ENCODE data around the gene FSTL5.

FSTL5 gene

DNA sequence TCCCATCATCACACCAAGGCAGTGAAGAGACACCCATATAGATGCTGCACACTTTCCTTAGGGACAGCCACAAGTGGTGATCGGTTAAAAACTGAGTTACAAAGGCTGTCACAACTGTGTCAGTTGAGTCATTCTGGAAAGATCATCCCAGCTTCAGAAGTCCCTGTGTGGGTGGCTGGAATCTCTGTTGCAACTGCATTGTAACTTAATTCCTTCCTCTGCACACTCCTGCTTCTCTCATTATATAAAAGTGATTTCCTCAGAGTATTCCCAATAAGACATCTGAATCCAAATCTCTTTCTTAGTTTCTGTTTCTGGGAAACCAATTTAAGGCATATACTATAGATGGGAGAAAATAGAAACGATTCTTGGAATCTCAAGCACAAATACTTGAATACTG, 88.1 kb downstream of the FSTL5 start:
- H3K27ac ChIP-seq (ENCODE audit: low read length, poor library complexity, severe bottlenecking) = no peak overlapping the region
- no peak overlapping the region for H2AK5ac ChIP-seq (ENCODE audit: low read length, severe bottlenecking)
- H2BK5ac ChIP-seq (ENCODE audit: low read depth, low read length, poor library complexity, severe bottlenecking) = no peak overlapping the region
- no peak overlapping the region for H3K9ac ChIP-seq (ENCODE audit: low read length)
- DNase-seq = peak; percentile 9
- no peak overlapping the region for H2BK15ac ChIP-seq (ENCODE audit: low read depth, poor library complexity, severe bottlenecking)
- no peak overlapping the region for H4K91ac ChIP-seq (ENCODE audit: low read length)
- no peak overlapping the region for H3K4me3 ChIP-seq (ENCODE audit: insufficient read depth in 1 of 2, low read depth in 1 of 2, low read length in 2 of 2)
- H3K4me2 ChIP-seq (ENCODE audit: low read length, poor library complexity, severe bottlenecking) = no peak overlapping the region
- no peaks in the 10 kb centered on the region for H3K27me3 ChIP-seq (ENCODE audit: control insufficient read depth in 1 of 2, insufficient read depth in 1 of 2, low read length in 2 of 2)
- no peak overlapping the region for H2BK12ac ChIP-seq (ENCODE audit: low read length in 2 of 2)
- H3K4me1 ChIP-seq (ENCODE audit: control insufficient read depth, insufficient read depth, low read depth, low read length) = no peaks in the 10 kb centered on the region
- H3K4ac ChIP-seq (ENCODE audit: low read depth in 1 of 2, low read length in 2 of 2) = no peak overlapping the region
- H3K18ac ChIP-seq (ENCODE audit: low read depth in 1 of 2, low read length in 2 of 2) = no peak overlapping the region
- H2BK120ac ChIP-seq (ENCODE audit: low read depth, low read length) = no peak overlapping the region
- no peak overlapping the region for H3K23ac ChIP-seq (ENCODE audit: low read length in 2 of 2)
- H3K36me3 ChIP-seq (ENCODE audit: control insufficient read depth in 1 of 2, insufficient read depth in 2 of 2, low read depth in 1 of 2, low read length in 2 of 2) = no peaks in the 10 kb centered on the region
- no peak overlapping the region for H3K14ac ChIP-seq (ENCODE audit: low read length in 2 of 2)
- no peak overlapping the region for H4K8ac ChIP-seq (ENCODE audit: low read length)
- H3K79me1 ChIP-seq (replicated peaks; ENCODE audit: low read length, poor library complexity, severe bottlenecking) = no peaks in the 10 kb centered on the region
- H3K9me3 ChIP-seq (ENCODE audit: control insufficient read depth, low read length) = no peaks in the 10 kb centered on the region
- H2AFZ ChIP-seq (ENCODE audit: low read depth, low read length) = no peak overlapping the region
- WGBS = 92% methylated on average over 2 of the region's 2 CpGs

DNA sequence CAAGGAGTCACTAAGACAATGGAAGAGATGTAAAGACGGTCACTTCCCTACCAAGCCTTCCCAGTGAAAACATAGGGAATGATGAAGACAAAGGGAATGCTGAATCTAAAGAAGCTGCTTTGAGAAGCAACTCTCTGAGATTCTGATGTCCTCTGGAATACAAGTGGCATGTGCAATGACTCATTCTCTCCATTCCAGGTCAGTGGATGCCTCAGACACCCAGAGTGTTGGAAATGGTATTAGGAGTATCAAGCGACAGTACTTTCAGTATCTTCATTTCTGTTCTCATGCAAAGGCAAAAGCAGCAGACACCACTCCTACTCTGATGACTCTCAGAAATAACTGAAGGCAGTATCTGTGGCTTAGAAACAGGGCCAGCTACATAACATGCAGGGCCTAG, 102.6 kb downstream of the FSTL5 start:
- no peak overlapping the region for H4K8ac ChIP-seq (ENCODE audit: low read length)

DNA sequence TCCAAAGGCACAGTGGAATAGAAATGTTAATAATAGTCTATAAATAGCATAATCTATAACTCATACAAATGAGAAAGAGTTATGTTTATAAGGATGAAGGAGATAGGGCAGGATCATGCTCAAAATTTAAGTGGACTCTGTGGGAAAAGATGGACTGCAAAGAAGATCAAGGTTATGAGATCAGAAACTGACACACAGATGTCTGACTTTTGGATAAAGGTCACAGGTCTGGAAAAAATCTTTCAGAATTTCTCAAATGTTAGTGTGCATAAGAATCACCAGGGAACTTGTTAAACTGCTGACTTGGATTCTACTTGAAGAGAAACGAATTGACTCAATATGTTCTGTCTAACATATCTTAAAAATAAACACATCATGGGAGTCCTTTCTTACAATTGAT, 104.1 kb downstream of the FSTL5 start:
- no peak overlapping the region for H3K4ac ChIP-seq (ENCODE audit: low read depth in 1 of 2, low read length in 2 of 2)
- H3K4me1 ChIP-seq (ENCODE audit: control insufficient read depth, insufficient read depth, low read depth, low read length) = no peaks in the 10 kb centered on the region
- no peak overlapping the region for H4K91ac ChIP-seq (ENCODE audit: low read length)
- H3K4me2 ChIP-seq (ENCODE audit: low read length, poor library complexity, severe bottlenecking) = no peak overlapping the region
- no peak overlapping the region for H4K8ac ChIP-seq (ENCODE audit: low read length)
- no peaks in the 10 kb centered on the region for H3K79me1 ChIP-seq (replicated peaks; ENCODE audit: low read length, poor library complexity, severe bottlenecking)
- no peak overlapping the region for H2BK15ac ChIP-seq (ENCODE audit: low read depth, poor library complexity, severe bottlenecking)
- H3K4me3 ChIP-seq (ENCODE audit: insufficient read depth in 1 of 2, low read depth in 1 of 2, low read length in 2 of 2) = no peak overlapping the region
- WGBS = no CpG with 5 or more reads among the region's 1 CpG
- no peak overlapping the region for H3K27ac ChIP-seq (ENCODE audit: low read length, poor library complexity, severe bottlenecking)
- H2BK12ac ChIP-seq (ENCODE audit: low read length in 2 of 2) = no peak overlapping the region
- no peak overlapping the region for H3K9ac ChIP-seq (ENCODE audit: low read length)
- no peak overlapping the region for H3K23ac ChIP-seq (ENCODE audit: low read length in 2 of 2)
- no peak overlapping the region for H2BK5ac ChIP-seq (ENCODE audit: low read depth, low read length, poor library complexity, severe bottlenecking)
- H3K27me3 ChIP-seq (ENCODE audit: control insufficient read depth in 1 of 2, insufficient read depth in 1 of 2, low read length in 2 of 2) = no peaks in the 10 kb centered on the region
- no peak overlapping the region for H2BK120ac ChIP-seq (ENCODE audit: low read depth, low read length)
- no peak overlapping the region for H3K14ac ChIP-seq (ENCODE audit: low read length in 2 of 2)
- peaks cover 1% of the 10 kb centered on the region for H3K9me3 ChIP-seq (ENCODE audit: control insufficient read depth, low read length)
- no peak overlapping the region for H2AFZ ChIP-seq (ENCODE audit: low read depth, low read length)
- no peaks in the 10 kb centered on the region for H3K36me3 ChIP-seq (ENCODE audit: control insufficient read depth in 1 of 2, insufficient read depth in 2 of 2, low read depth in 1 of 2, low read length in 2 of 2)
- DNase-seq = no peak
- no peak overlapping the region for H2AK5ac ChIP-seq (ENCODE audit: low read length, severe bottlenecking)
- H3K18ac ChIP-seq (ENCODE audit: low read depth in 1 of 2, low read length in 2 of 2) = no peak overlapping the region

More for the DNA sequence above, 102.6 kb downstream of the FSTL5 start:
- H2BK120ac ChIP-seq (ENCODE audit: low read depth, low read length) = no peak overlapping the region
- no peak overlapping the region for H3K9ac ChIP-seq (ENCODE audit: low read length)
- H4K91ac ChIP-seq (ENCODE audit: low read length) = no peak overlapping the region
- no peak overlapping the region for H2BK15ac ChIP-seq (ENCODE audit: low read depth, poor library complexity, severe bottlenecking)
- no peak overlapping the region for H2AK5ac ChIP-seq (ENCODE audit: low read length, severe bottlenecking)
- no peak overlapping the region for H3K14ac ChIP-seq (ENCODE audit: low read length in 2 of 2)
- H3K18ac ChIP-seq (ENCODE audit: low read depth in 1 of 2, low read length in 2 of 2) = no peak overlapping the region
- H3K23ac ChIP-seq (ENCODE audit: low read length in 2 of 2) = no peak overlapping the region
- H3K27me3 ChIP-seq (ENCODE audit: control insufficient read depth in 1 of 2, insufficient read depth in 1 of 2, low read length in 2 of 2) = no peaks in the 10 kb centered on the region
- no peak overlapping the region for H3K27ac ChIP-seq (ENCODE audit: low read length, poor library complexity, severe bottlenecking)
- H3K4ac ChIP-seq (ENCODE audit: low read depth in 1 of 2, low read length in 2 of 2) = no peak overlapping the region
- 83% methylated on average over 1 of the region's 2 CpGs for whole genome bisulfite sequencing
- DNase-seq = peak; percentile 66
- H3K4me1 ChIP-seq (ENCODE audit: control insufficient read depth, insufficient read depth, low read depth, low read length) = no peaks in the 10 kb centered on the region
- H2BK5ac ChIP-seq (ENCODE audit: low read depth, low read length, poor library complexity, severe bottlenecking) = no peak overlapping the region
- H2AFZ ChIP-seq (ENCODE audit: low read depth, low read length) = no peak overlapping the region
- peaks cover 3% of the 10 kb centered on the region for H3K9me3 ChIP-seq (ENCODE audit: control insufficient read depth, low read length)
- H3K79me1 ChIP-seq (replicated peaks; ENCODE audit: low read length, poor library complexity, severe bottlenecking) = no peaks in the 10 kb centered on the region
- H3K4me2 ChIP-seq (ENCODE audit: low read length, poor library complexity, severe bottlenecking) = no peak overlapping the region
- no peak overlapping the region for H3K4me3 ChIP-seq (ENCODE audit: insufficient read depth in 1 of 2, low read depth in 1 of 2, low read length in 2 of 2)
- no peaks in the 10 kb centered on the region for H3K36me3 ChIP-seq (ENCODE audit: control insufficient read depth in 1 of 2, insufficient read depth in 2 of 2, low read depth in 1 of 2, low read length in 2 of 2)
- no peak overlapping the region for H2BK12ac ChIP-seq (ENCODE audit: low read length in 2 of 2)

DNA sequence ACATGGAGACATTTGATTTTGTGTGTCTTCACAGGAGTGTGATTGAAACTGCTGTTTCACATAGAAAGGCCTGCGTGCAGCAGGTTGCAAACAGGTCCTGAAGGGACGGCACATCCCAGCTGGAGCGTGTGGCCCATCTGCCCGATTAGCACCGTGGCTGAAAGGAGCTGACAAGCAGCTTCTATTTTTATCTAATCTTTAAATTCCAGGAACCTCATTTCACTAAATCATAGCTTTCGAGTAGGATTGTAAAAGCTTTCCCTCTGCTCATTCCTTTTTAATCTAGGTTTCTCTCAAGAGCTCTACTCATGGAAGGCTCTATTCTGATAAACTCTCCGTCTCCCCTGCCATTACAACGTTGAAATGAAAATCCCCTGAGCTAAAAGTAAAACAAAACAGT, 106.8 kb downstream of the FSTL5 start:
- Histone ChIP-seq H3K9me3 (ENCODE audit: control insufficient read depth, low read length) (no peaks in the 10 kb centered on the region), H3K18ac (ENCODE audit: low read depth in 1 of 2, low read length in 2 of 2) (no peak overlapping the region), H2BK12ac (ENCODE audit: low read length in 2 of 2) (no peak overlapping the region), H2BK5ac (ENCODE audit: low read depth, low read length, poor library complexity, severe bottlenecking) (no peak overlapping the region), H3K14ac (ENCODE audit: low read length in 2 of 2) (no peak overlapping the region), H2AK5ac (ENCODE audit: low read length, severe bottlenecking) (no peak overlapping the region), H4K91ac (ENCODE audit: low read length) (no peak overlapping the region), H3K27me3 (ENCODE audit: control insufficient read depth in 1 of 2, insufficient read depth in 1 of 2, low read length in 2 of 2) (no peaks in the 10 kb centered on the region), H3K4me2 (ENCODE audit: low read length, poor library complexity, severe bottlenecking) (no peak overlapping the region), H3K9ac (ENCODE audit: low read length) (no peak overlapping the region), H3K23ac (ENCODE audit: low read length in 2 of 2) (no peak overlapping the region), H3K4me3 (ENCODE audit: insufficient read depth in 1 of 2, low read depth in 1 of 2, low read length in 2 of 2) (no peak overlapping the region), H3K27ac (ENCODE audit: low read length, poor library complexity, severe bottlenecking) (no peak overlapping the region), H2BK15ac (ENCODE audit: low read depth, poor library complexity, severe bottlenecking) (no peak overlapping the region), H3K4me1 (ENCODE audit: control insufficient read depth, insufficient read depth, low read depth, low read length) (no peaks in the 10 kb centered on the region), H2BK120ac (ENCODE audit: low read depth, low read length) (no peak overlapping the region), H3K79me1 (replicated peaks; ENCODE audit: low read length, poor library complexity, severe bottlenecking) (no peaks in the 10 kb centered on the region), H2AFZ (ENCODE audit: low read depth, low read length) (no peak overlapping the region), H4K8ac (ENCODE audit: low read length) (no peak overlapping the region), H3K36me3 (ENCODE audit: control insufficient read depth in 1 of 2, insufficient read depth in 2 of 2, low read depth in 1 of 2, low read length in 2 of 2) (no peaks in the 10 kb centered on the region), H3K4ac (ENCODE audit: low read depth in 1 of 2, low read length in 2 of 2) (no peak overlapping the region)
- WGBS = 72% methylated on average over 7 of the region's 8 CpGs
- DNase-seq = no peak
